ENCODE results near the gene AP1S1.

DNA sequence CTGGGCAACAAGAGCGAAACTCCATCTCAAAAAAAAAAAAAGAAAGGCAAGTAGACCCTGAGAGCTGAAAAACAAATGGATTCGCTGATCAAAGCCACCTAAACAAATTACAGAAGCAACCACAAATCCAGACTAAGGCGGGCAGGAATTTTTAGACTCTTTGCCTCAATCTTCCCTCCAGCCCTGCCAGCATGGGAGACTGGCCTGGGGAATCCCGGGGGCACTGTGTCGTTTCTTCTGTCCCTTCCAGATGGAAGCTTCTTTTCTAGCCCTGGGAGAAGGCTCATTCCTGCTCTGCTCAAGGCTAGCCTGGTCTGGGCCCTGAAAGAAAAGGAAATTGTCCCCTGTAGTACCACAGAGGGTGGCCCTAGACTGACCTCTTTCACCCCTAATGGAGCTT lies 43.0 kb upstream of the AP1S1 start:
- TF ChIP-seq CTCF (IDR thresholded peaks at IDR 0.05) (no peak), POLR2AphosphoS5 (IDR thresholded peaks at IDR 0.05) (no peak)

Data from esophagus muscularis mucosa (tissue), 3 donors.